K562 (cell line): ENCODE results near the gene FAM83F. TPM values are rescaled to one million over a fixed set of nuclear protein-coding genes. Genes with fewer than 3 reads are reported as not detected.

Experiments used
- BHLHE40 ChIP-seq: IDR thresholded peaks from 2 replicates; pipeline ENCODE4 v1.6.1; 2011; ENCODE audit warnings: low read length, improper control_type of control experiment
- CEBPZ ChIP-seq: fragments of 150-350 bp; IDR thresholded peaks from 2 replicates; pipeline ENCODE4 v1.6.1; 2014; ENCODE audit warnings: low read depth, mild to moderate bottlenecking, low read length, borderline replicate concordance
- GABPA ChIP-seq: fragments of 200-800 bp; sonication (Bioruptor generic); conservative IDR thresholded peaks from 2 replicates; pipeline ENCODE4 v1.6.1; 2016; ENCODE audit warnings: low read depth, missing genetic modification characterization, missing compliant biosample characterization
- GABPB2 ChIP-seq: fragments of 250-450 bp; sonication (Bioruptor Pico); conservative IDR thresholded peaks from 2 replicates; pipeline ENCODE4 v1.5.1; 2021; ENCODE audit warnings: mild to moderate bottlenecking
- GATAD2B ChIP-seq: fragments of 450-650 bp; IDR thresholded peaks from 2 replicates; pipeline ENCODE4 v1.6.1; 2017; ENCODE audit warnings: mild to moderate bottlenecking, borderline replicate concordance
- NR2C2 ChIP-seq, 2 experiments: fragments of 200-800 bp in 1 of 2; sonication (Bioruptor generic) in 1 of 2; sonication (generic) in 1 of 2; formaldehyde crosslinking in 1 of 2; IDR thresholded peaks; 2 replicates each; pipeline versions ENCODE4 v1.6.1 to v1.8.0; 2016 to 2022; ENCODE audit warnings: mild to moderate bottlenecking in 1 of 2, missing compliant biosample characterization in 1 of 2, missing genetic modification characterization in 1 of 2, missing genetic modification reagents in 1 of 2
- RBFOX2 ChIP-seq: fragments of 200-400 bp; formaldehyde crosslinking; IDR thresholded peaks from 2 replicates; pipeline ENCODE4 v1.6.1; 2017; ENCODE audit warnings: low read depth, mild to moderate bottlenecking, low read length, moderate library complexity
- SRSF9 ChIP-seq: fragments of 200-400 bp; formaldehyde crosslinking; IDR thresholded peaks from 2 replicates; pipeline ENCODE4 v1.6.1; 2017; ENCODE audit warnings: low read depth, low read length, borderline replicate concordance
- YY1 ChIP-seq, 3 experiments: IDR thresholded peaks; 2 replicates each; pipeline ENCODE4 v1.6.1; 2011; ENCODE audit warnings: low read length in 2 of 3, mild to moderate bottlenecking in 2 of 3, moderate library complexity in 2 of 3, borderline replicate concordance in 1 of 3, control low read depth in 1 of 3, low read depth in 1 of 3; ENCODE audit not compliant: insufficient read depth in 3 of 3, insufficient replicate concordance in 2 of 3, control insufficient read depth in 1 of 3, insufficient read length in 1 of 3; ENCODE audit errors: extremely low read depth in 1 of 3
- ZHX1 ChIP-seq: fragments of 150-350 bp; conservative IDR thresholded peaks from 2 replicates; pipeline ENCODE4 v1.6.1; 2014; ENCODE audit warnings: low read length
- ZNF23 ChIP-seq: fragments of 250-450 bp; sonication (Bioruptor Pico); IDR thresholded peaks from 2 replicates; pipeline ENCODE4 v1.4.0; 2020; ENCODE audit warnings: mild to moderate bottlenecking
- ZNF354B ChIP-seq: fragments of 250-450 bp; sonication (Bioruptor Pico); IDR thresholded peaks from 2 replicates; pipeline ENCODE4 v1.4.0; 2020
- ZNF518B ChIP-seq: fragments of 250-450 bp; sonication (Bioruptor Pico); IDR thresholded peaks from 2 replicates; pipeline ENCODE4 v1.5.0; 2021; ENCODE audit warnings: mild to moderate bottlenecking, moderate library complexity
- ZNF707 ChIP-seq: fragments of 250-450 bp; sonication (Bioruptor Pico); conservative IDR thresholded peaks from 2 replicates; pipeline ENCODE4 v1.8.0; 2022; ENCODE audit warnings: inconsistent platforms, mild to moderate bottlenecking, moderate library complexity
- polyA plus RNA-seq, 8 experiments: library from polyadenylated mRNA; depleted of rRNA in 4 of 8; stranded (reverse) in 5 of 8; unstranded in 3 of 8; fragments of >200 nt; fragmentation: Nextera tagmentation in 2 of 8; fragmentation: Illumina TruSeq in 1 of 8; extraction: Ambion mirVana in 2 of 8; extraction: Trizol in 1 of 8; gene quantifications; 2 replicates each; pipeline versions ENCODE4 v1.2.1 to v1.2.3, GENCODE V29; 2011 to 2014; ENCODE audit warnings: inconsistent platforms in 1 of 8, missing spikeins in 1 of 8
- total RNA-seq, 7 experiments: library from RNA; depleted of rRNA in 6 of 7; stranded (reverse); fragments of >200 nt in 6 of 7; fragmentation: Illumina TruSeq in 2 of 7; extraction: Trizol in 2 of 7; gene quantifications; 2 replicates each; pipeline versions ENCODE4 v1.2.1 to v1.2.3, GENCODE V29; 2011 to 2021; ENCODE audit warnings: low replicate concordance in 1 of 7

FAM83F gene
- total and polyA plus RNA-seq, 9 of the 15 experiments (the other 6 are each of a cell fraction or from before 2014, with no cell fraction given) = under 0.01 to 0.13 (median 0.04) TPM; not detected in 1

- TF ChIP-seq ZNF23 (CRISPR knock-in tag) = no peak
- TF ChIP-seq CEBPZ = no peak
- TF ChIP-seq ZNF354B = no peak
- TF ChIP-seq ZNF707 (CRISPR knock-in tag) = no peak
- peak; percentile 57; the same call in 1 of the 2 replicates for TF ChIP-seq GATAD2B
- TF ChIP-seq GABPA (tag) = peak; percentile 41; the same call in 1 of the 2 replicates
- no peak for TF ChIP-seq RBFOX2
- no peak for TF ChIP-seq GABPB2 (CRISPR knock-in tag)
- no peak for TF ChIP-seq ZNF518B
- peak in 1 of 3 experiments; percentile 36 for TF ChIP-seq YY1 (IDR thresholded peaks at IDR 0.05; ENCODE audit: borderline replicate concordance in 1 of 3, control insufficient read depth in 1 of 3, extremely low read depth in 1 of 3, insufficient read depth in 3 of 3, insufficient read length in 1 of 3, insufficient replicate concordance in 2 of 3, low read depth in 1 of 3, low read length in 2 of 3)
- TF ChIP-seq ZHX1 = no peak
- TF ChIP-seq BHLHE40 = peak; percentile 54
- no peak for TF ChIP-seq NR2C2 (CRISPR knock-in tag; IDR thresholded peaks at IDR 0.05)
- no peak; the same call in 1 of the 2 replicates for TF ChIP-seq NR2C2 (tag; IDR thresholded peaks at IDR 0.05)
- TF ChIP-seq SRSF9 = no peak
These were observed 33.7 kb upstream of the FAM83F start (continued) for GRCh38 chr22:39960791-39961746.
